Measurements from ENCODE around the gene TAGAP. TPM values are rescaled to one million over a fixed set of nuclear protein-coding genes. Genes with fewer than 3 reads are reported as not detected.
A peak's percentile ranks its signal among the peaks of the same experiment; 100 is the strongest.

Gene TAGAP
- total and polyA plus RNA-seq, 10 of the 15 experiments (the other 5 are each of a cell fraction or from before 2014, with no cell fraction given), result 5.3 to 27.4 (median 18.9) TPM

GRCh38 chr6:159068904-159069578 is 24.2 kb upstream of the TAGAP start:
- H3K36me3 ChIP-seq (ENCODE audit: control insufficient read depth in 2 of 2, insufficient read depth in 2 of 2, low read length in 1 of 2), result no peaks in the 10 kb centered on the region
- BruUV-seq (replicated peaks), result no TSS peak
- peaks cover 6% of the 10 kb centered on the region; the same call in 1 of the 2 replicates for H3K4me1 ChIP-seq (ENCODE audit: control insufficient read depth, insufficient read depth, low read length)
- H3K4me2 ChIP-seq (ENCODE audit: control insufficient read depth, insufficient read depth), result no peak overlapping the region
- H3K9me3 ChIP-seq (replicated peaks; ENCODE audit: control insufficient read depth, insufficient read depth, low read length), result no peaks in the 10 kb centered on the region; the same call in 2 of the 3 replicates
- H3K4me3 ChIP-seq, result no peak overlapping the region
- H3K79me2 ChIP-seq (ENCODE audit: control insufficient read depth, insufficient read depth, low read length), result no peaks in the 10 kb centered on the region
- POLR2A ChIA-PET, result interaction anchor here (1.6 to 1.9 kb wide), 2 partner anchors 11 to 24 kb away, joined by 4 to 6 read pairs; partner anchors contain the start of gene TAGAP
- SMC1A ChIA-PET (ENCODE audit: uncharacterized antibody, unreplicated experiment), result interaction anchor here (1.1 to 2.1 kb wide), 6 partner anchors 8 to 60 kb away, joined by 4 to 7 read pairs (median 5); no protein-coding TSS in a partner anchor
- intact Hi-C loops (cut with micrococcal nuclease; ENCODE audit: unreplicated experiment) (no loop called here), in situ Hi-C loops (cut with MboI) (no loop called here)
- H3K27me3 ChIP-seq (replicated peaks in 1 of 2; ENCODE audit: control insufficient read depth in 2 of 2, insufficient read depth in 2 of 2, low read length in 1 of 2), result peaks cover 0 to 3% of the 10 kb centered on the region in 2 experiments; a peak in 1 of 4 replicates
- H4K20me1 ChIP-seq (ENCODE audit: control insufficient read depth, insufficient read depth), result no peaks in the 10 kb centered on the region
- ATAC-seq (peak; percentile 34; the same call in 2 of the 3 replicates), FAIRE-seq (peak; percentile 13), DNase-seq (ENCODE audit: low read depth, low spot score) (no peak)
- CTCF ChIA-PET, result interaction anchor here (0.7 kb wide), 1 partner anchor 39 kb away, joined by 4 read pairs; no protein-coding TSS in a partner anchor
- H2AFZ ChIP-seq (ENCODE audit: control insufficient read depth, low read depth, low read length), result no peak overlapping the region
- no peak overlapping the region for H3K27ac ChIP-seq (ENCODE audit: control insufficient read depth, insufficient read depth)
- H3K9ac ChIP-seq (ENCODE audit: control insufficient read depth, insufficient read depth, low read length), result no peak overlapping the region
- RAD21 ChIA-PET (ENCODE audit: unreplicated experiment), result interaction anchor here (0.7 to 1.8 kb wide), 2 partner anchors 11 to 25 kb away, joined by 3 to 5 read pairs; no protein-coding TSS in a partner anchor
- WGBS (ENCODE audit: insufficient coverage, insufficient replicate concordance, low lambda C conversion rate, missing lambda C conversion rate), result 66% methylated on average over 16 of the region's 17 CpGs
- no peak for TF ChIP-seq ESRRA (IDR thresholded peaks at IDR 0.05; ENCODE audit: low read length)
- no peak for TF ChIP-seq SMAD1 (IDR thresholded peaks at IDR 0.05; ENCODE audit: low read depth, partially characterized antibody)
- TF ChIP-seq SPI1 (IDR thresholded peaks at IDR 0.05; ENCODE audit: borderline replicate concordance, insufficient read depth, low read depth, low read length), result peak; percentile 4; the same call in 1 of the 2 replicates
- TF ChIP-seq STAT3 (IDR thresholded peaks at IDR 0.05; ENCODE audit: low read depth, low read length), result no peak
- no peak for TF ChIP-seq MEF2B (IDR thresholded peaks at IDR 0.05; ENCODE audit: partially characterized antibody, poor library complexity, severe bottlenecking)
- TF ChIP-seq SUZ12 (IDR thresholded peaks at IDR 0.05; ENCODE audit: unreplicated experiment), result no peak
- TF ChIP-seq EED (IDR thresholded peaks at IDR 0.05; ENCODE audit: low read depth), result 0 out of 2 replicates have a peak, but pooled peaks have one; percentile 49
- no peak for TF ChIP-seq TCF7 (IDR thresholded peaks at IDR 0.05; ENCODE audit: borderline replicate concordance)
